ENCODE measurements around the gene SELENOV.
"Not testable (repeated sequence)": the region's sequence is repeated elsewhere in the genome, so short reads cannot be mapped to it uniquely, and the experiment has no call there.

The SELENOV gene, protein sequence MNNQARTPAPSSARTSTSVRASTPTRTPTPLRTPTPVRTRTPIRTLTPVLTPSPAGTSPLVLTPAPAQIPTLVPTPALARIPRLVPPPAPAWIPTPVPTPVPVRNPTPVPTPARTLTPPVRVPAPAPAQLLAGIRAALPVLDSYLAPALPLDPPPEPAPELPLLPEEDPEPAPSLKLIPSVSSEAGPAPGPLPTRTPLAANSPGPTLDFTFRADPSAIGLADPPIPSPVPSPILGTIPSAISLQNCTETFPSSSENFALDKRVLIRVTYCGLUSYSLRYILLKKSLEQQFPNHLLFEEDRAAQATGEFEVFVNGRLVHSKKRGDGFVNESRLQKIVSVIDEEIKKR

DNA sequence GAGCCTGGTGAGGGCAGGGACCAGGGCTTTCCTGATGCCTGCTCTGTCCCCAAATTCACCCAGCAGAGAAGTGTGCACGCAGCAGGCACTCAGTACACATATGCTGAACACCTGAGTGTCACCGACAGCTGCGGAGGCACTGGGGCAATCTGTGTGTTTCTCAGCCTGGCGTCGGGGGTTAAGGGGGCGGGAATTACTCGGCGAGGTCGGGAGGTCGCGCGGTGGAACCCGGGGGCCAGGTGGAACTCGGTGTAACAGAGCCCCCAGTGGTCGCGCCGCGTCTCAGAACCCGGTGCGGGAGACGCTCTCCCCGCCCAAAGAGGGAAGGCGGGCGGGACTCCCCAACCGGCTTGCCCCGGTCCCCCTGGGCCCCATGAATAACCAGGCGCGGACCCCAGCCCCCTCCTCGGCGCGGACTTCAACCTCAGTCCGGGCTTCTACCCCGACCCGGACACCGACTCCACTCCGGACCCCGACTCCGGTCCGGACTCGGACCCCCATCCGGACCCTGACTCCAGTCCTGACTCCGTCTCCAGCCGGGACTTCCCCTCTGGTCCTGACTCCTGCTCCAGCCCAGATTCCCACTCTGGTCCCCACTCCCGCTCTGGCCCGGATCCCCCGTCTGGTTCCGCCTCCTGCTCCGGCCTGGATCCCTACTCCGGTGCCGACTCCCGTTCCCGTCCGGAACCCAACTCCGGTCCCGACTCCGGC is at the start of gene SELENOV:
Gene SELENOV (plus strand): TSS at position 300 of the 711 bp plus-strand sequence. CDS start 74 bp downstream, at position 374.
- no peak for DNase-seq

DNA sequence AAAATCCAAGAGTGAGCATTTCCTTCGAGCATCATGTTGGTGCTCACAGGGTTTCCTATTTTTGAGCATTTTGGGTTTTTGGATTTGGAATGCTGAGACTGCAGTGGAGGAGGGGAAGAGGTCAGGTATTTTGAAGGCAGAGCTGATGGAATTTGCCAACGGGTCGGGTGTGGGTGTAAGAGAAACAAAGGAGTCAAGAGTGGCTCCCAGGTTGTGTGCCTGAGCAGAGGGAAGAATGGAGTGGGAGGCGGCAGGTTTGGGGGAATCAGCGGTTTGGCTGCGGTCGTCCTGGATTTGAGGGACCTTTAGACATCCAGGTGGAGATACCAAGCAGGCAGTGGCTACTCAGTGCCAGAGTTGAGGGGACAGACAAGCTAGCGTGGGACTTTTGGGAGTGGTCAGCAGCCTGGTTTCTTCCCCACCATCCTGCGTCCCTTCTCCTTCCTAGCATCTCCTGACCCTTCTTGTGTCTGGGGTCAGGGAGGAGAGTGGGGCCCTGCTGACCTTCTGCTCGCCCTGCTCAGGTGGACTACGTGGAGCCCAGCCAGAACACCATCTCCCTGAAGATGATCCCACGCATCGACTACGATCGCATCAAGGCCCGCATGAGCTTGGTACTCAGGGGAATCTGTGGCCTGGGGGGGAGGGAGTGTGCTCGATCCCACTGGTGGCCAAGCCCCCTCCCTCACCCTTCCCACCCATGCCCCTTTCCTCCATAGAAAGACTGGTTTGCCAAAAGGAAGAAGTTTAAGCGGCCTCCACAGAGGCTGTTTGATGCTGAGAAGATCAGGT is 48.8 kb upstream of the SELENOV start:
- no peak for DNase-seq

DNA sequence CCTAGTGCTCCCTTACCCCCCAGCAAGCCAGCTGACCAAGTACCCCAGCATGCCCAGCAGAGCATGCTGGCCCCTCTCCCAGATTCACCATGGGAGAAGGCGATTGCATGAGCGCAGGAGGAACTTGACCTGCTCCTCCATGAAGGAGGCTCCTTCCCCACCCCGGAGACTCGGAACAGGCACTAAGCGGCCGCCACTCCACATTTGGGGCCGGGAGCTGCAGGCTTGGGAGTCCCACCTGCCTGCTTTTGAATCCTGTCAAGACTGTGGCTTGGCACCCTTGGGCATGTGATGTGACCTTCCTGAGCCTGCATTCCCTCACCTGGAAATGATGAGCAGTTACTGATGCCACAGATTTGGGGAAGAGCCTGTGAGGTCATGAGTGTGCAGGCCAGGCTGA is 47.0 kb upstream of the SELENOV start:
- DNase-seq = no peak

DNA sequence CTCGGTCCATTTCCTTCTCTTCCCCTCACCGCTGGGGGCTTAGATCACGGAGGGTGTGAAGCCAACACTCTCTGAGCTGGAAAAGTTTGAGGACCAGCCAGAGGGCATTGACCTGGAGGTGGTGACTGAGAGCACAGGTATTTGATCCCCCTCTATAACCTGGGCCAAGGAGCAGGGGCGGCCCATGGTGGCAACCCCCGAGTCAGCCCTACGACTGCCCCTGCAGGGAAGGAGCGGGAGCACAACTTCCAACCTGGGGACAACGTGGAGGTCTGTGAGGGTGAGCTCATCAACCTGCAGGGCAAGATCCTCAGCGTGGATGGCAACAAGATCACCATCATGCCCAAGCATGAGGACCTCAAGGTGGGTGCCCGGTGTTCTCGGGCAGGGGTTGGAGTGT is 45.9 kb upstream of the SELENOV start:
- DNase-seq = no peak

DNA sequence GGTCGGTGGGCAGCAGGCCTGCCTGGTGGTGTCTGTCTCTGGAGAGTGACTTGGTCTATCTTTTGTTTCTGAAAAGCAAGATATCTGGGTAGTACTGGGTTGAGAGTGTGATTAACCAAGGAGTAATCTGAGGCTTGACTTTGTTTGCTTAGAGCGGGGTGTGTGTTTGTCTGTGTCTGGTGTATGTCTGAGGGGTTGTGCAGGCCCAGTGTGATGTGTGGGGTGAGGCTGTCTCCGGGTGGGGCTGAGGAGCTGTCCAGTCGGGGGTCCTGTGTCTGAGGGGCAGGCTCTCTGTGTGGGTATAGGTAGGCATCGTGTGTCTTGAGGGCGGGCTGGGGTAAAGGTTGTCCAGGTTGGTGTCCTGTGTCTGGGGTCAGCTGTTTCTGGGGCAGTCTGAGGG is 45.4 kb upstream of the SELENOV start:
- DNase-seq = no peak

DNA sequence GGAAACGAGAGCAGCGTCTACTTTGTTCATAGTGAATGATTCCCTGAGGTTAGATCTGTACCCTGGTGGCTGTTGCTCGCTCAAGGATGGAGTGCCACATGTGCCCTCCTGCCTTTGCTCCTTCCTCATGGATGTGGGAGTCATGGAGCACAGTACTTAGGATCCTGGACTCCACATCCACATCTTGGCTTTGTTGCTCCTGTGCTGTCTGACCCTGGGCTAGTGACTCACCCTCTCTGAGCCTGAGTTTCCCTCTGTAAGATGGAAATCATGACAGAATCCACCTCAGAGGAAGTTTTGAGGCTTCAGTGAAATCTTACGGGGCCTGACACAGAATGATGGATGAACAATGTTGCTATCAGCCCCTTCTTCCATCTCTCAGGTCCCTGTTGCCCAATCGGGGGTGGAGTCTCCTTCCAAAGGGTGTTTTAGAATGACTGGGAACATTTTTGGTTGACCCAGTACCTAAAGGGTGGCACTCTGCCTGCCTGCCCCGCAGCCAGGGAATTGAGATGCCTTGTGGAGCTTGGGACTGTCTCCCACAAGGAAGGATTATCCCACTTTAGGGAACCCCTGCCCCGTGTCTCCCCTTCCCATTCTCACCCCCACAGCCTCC is 44.1 kb upstream of the SELENOV start:
- no peak for DNase-seq

DNA sequence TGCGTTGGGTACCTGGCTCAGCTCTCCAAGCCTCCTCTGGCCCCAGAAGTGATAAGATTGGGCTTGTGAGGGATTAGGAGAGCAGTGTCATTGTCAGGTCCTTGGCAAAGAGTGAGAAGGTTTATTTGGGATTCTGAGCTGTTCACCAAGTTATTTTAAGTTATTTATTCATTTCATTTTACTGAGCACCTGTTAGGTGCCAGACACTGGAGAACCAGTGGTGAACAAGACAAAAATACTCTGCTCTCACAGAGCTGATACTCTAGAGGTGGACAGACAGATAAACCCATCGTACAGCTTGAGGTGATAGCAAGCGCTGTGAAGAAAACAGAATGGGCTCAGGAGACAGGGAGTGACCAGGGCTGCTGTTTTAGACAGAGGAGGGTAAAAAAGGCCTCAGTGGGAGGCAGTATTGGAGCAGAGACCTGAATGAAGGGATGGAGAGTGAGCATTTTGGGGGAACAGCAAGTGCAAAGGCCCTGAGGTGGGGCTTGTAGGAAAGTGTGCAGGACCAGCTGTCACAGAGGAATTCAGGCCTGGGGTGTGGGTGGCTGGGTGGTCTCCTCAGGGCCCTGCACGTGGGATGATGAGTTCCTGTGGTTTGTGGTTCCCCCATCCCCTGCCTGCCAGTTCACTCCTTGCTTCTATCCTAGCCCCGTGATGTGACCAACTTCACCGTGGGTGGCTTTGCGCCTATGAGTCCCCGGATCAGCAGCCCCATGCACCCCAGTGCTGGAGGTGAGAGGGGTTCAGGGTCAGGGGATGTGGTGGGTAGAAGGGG is 43.0 kb upstream of the SELENOV start:
- no peak for DNase-seq

DNA sequence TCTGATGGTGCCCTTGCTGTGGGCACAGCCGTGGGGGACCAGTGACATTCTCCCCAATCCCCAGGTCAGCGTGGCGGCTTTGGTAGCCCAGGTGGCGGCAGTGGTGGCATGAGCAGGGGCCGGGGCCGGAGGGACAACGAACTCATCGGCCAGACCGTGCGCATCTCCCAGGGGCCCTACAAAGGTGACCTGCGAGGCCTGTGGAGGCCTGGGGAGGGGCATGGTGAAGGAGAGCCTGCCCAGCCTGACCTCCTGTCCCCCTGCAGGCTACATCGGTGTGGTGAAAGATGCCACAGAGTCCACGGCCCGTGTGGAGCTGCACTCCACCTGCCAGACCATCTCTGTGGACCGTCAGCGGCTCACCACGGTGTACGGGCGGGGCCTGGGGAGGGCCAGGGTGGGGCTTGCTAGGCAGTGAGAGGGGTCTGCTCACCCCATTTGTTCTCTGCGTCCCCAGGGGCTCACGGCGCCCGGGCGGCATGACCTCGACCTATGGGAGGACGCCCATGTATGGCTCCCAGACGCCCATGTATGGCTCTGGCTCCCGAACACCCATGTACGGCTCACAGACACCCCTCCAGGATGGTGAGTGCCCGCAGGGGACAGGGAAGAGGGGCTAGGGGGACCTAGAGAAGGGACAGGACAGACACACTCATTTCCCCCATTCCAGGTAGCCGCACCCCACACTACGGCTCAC is 42.0 kb upstream of the SELENOV start:
- DNase-seq = no peak

DNA sequence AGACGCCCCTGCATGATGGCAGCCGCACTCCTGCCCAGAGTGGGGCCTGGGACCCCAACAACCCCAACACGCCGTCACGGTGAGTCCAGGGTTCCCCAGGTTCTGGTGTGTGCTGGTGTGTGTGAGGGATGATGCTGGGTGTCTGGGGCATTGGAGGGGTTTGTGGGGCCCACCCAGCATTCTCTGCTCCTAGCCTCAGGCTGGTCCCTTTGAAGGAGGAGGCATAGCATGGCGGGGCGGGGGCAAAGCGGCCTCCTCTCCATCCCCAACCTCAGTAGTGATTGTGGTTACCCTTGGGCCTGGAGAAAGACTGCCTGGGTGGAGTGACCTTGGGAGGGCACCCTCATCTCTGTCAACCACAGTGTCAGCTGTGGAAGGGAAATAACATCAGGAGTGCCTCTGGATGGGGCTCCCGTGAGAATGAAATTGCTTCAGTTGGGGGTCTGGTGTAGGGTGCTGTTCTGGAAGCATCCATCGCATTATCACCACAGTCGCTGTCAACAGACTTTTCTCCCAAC is 41.4 kb upstream of the SELENOV start:
- no peak for DNase-seq

DNA sequence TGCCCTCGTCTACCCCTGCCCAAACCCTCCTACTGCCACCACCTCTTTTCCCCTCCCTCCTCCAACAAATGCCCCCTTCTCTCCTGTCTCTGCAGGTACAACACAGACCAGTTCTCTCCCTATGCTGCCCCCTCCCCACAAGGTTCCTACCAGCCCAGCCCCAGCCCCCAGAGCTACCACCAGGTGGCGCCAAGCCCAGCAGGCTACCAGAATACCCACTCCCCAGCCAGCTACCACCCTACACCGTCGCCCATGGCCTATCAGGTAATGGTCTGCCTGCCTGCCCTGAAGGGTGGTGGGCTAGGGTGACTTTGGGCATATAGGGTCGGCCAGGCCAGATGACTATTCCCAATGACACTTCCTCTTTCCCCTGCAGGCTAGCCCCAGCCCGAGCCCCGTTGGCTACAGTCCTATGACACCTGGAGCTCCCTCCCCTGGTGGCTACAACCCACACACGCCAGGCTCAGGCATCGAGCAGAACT is 40.8 kb upstream of the SELENOV start:
- DNase-seq = no peak

DNA sequence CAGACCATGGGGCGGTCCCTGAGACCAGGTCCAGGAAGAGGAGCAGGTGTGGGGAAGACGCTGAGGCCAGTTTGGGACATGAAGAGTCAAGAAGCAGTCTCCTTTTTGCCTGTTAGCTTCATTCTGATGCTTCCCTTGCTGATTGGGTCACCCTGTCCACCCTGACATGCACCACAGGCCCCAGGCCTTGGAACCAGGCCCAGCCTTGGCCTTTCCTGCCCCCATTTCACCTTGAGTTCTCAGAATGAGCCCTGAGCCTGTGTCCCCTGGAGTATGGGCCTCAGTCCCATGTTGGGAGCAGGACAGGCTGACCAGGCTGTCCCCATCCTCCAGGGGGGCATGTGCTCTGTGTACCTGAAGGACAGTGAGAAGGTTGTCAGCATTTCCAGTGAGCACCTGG is 39.2 kb upstream of the SELENOV start:
- DNase-seq = no peak

DNA sequence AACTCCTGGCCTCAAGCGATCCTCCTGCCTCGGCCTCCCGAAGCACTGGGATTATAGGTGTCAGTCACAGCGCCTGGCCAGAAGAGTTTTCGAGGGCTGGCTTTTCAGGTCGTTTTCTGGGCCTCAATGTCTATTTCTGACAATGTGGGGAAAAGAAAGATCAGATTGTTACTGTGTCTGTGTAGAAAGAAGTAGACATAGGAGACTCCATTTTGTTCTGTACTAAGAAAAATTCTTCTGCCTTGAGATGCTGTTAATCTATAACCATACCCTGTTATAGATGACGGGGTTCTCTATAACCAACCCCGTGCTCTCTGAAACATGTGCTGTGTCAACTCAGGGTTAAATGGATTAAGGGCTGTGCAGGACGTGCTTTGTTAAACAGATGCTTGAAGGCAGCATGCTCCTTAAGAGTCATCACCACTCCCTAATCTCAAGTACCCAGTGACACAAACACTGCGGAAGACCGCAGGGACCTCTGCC is 35.6 kb upstream of the SELENOV start:
- DNase-seq = not testable (repeated sequence)

DNA sequence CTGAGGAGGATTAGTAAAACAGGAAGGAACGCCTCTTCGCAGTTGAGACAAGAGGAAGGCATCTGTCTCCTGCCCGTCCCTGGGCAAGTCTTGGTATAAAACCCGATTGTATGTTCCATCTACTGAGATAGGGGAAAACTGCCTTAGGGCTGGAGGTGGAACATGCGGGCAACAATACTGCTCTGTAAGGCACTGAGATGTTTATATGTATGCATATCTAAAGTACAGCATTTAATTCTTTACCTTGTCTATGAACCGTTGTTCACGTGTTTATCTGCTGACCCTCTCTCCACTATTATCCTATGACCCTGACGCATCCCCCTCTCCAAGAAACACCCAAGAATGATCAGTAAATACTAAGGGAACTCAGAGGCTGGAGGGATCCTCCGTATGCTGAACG is 35.0 kb upstream of the SELENOV start:
- no peak for DNase-seq

DNA sequence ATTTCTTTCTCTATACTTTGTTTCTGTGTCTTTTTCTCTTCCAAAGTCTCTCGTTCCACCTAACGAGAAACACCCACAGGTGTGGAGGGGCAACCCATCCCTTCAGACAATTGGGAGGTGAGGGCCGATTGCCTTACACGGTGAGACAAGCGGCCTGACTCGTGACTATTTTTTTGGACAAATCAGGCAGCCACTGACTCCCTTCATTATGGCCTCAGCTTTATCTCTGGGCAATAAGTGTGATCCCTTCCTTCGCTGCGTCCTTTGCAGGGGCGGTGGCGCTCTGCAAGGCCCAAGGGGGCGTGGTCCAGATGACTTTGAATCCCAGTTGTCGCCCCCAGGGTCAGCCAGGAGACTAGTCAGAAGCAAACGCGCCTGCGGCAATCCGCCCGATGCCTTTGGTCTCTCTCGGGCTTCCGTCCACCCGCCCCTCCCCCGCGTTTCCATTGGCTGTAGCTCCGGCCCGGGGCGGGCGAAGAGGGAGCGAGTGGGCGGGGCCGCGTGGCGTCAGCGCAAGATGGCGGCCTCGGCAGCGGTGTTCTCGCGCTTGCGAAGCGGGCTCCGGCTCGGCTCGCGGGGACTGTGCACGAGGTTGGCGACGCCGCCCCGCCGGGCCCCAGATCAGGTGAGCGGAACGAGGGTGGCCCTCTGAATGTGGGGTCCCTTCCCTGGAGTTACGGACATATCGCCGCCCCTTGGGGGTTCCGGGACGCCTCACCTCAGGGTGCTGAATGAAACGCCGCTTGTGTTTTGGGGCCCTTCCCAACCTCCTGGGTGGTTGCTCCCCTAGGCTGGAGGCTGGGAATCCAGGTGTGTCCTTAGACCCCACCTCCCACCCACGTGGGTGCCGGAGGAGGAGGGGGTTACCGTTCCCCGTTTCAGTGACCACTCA is 34.4 kb upstream of the SELENOV start, which contains the start of gene TIMM50:
Gene TIMM50 (plus strand): TSS at position 502 of the 892 bp plus-strand sequence. CDS start 16 bp downstream, at position 518.
- peak; percentile 78 for DNase-seq

DNA sequence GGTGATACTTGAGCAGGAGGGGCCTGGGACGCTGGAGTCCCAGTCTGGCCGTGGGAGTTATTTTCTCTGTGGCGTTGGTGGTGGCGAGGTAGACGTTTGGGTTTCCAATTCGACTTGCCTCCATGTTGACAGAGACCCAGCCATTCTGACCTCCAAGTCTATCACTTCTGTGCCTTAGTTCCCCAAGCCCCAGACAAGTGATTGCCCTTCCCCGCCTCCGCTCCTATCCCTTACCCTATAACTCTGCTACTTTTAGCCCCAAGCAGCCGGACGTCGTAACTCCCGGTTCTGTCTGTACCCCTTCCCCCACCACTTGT is 33.8 kb upstream of the SELENOV start:
- DNase-seq = no peak

DNA sequence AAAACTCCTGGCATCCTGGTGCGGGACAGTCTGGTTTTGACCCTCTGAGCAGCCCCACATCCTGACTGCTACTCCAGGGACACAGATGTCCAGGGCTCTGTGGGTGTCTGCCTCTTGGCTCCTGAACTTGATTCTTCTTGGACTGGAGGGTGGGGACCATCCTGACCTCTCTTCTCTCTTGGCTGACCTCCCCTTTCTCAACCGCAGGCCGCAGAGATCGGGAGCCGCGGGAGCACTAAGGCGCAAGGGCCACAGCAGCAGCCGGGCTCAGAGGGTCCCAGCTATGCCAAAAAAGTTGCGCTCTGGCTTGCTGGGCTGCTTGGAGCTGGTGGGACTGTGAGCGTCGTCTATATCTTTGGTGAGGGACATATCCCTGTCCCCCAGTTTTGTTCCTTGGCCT is 33.3 kb upstream of the SELENOV start:
- no peak for DNase-seq

DNA sequence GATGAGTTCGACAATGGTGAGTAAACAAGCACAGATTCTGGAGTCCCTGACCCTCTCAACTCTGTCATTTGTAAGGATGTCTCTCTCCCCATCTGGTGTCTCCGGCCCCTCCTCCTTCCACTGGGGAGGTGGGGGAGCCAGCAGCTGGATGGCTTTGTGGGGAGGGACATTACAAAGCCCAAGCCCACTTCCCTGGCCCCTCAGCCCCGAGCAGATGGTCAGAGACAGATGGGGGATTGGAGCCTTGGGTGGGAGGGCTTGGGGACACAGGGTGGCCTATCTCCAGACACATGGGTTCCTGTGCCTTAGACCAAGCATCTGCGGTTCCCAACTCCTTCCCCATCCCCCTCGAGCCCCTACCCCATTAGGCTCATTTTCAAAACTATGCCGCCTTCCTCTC is 31.8 kb upstream of the SELENOV start:
- DNase-seq = no peak

DNA sequence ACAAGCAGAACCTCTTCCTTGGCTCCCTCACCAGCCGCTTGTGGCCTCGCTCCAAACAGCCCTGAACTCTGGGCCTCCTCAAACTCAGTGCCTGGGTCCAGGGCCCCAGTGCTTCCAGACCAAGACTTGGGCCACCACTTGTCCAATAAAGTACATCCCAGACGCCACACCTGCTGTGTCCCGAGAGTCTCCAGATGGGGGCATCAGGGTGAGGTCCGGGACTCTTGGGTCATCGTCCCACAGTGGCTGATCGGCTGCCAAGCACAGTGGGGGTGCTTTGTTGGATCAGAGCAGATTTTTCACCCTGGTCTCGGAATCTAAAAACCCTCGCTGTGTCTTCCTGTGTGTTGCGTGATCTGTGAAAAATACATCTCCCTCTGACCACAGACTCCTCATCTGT is 25.2 kb upstream of the SELENOV start:
- DNase-seq = no peak

DNA sequence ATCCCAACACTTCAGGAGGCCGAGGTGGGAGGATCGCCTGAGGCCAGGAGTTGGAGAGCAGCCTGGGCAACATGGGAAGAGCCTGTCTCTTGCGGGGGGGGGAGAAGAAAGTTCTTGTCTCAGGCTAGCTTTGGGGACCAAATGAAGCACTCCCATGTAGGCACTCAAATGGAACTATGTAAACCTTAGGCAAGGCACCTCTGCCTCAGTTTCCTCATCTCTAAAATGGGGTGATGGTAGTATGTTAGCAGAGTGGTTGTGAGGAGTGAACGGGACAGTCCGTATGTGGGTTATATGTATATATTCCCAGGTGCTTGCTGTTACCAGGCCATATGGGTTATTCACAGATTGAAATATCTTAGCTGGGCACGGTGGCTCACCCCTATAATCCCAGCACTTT is 22.7 kb upstream of the SELENOV start:
- no peak for DNase-seq

DNA sequence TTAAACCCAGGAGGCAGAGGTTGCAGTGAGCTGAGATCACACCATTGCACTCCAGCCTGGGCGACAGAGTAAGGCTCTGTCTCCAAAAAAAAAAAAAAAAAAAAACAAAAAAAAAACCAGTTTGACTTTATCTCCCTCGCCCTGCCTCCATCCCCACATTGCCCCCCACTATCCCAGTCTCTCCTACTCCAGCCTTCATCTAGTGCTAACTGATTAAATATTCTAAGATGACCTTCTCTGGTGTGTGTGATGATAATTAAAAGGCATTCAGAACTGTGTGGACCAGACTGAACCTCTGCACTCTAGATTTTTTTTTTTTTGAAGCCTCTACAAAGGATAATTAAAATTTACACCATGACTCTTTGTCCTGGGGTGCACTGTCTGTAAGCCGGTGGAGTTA is 22.2 kb upstream of the SELENOV start:
- no peak for DNase-seq
